CD4-positive, CD25-positive, alpha-beta regulatory T cell (primary cell): Measurements from ENCODE around the gene SPIN1. TPM values are rescaled to one million over a fixed set of nuclear protein-coding genes. Genes with fewer than 3 reads are reported as not detected.

Source experiments
- ATAC-seq, 2 donors: fragments of 150-1000 bp; cut with Tn5 transposase; one replicate each; pipeline ENCODE4 v1.10.0; 2021; ENCODE audit warnings: low read depth in 2 of 2, moderate number of reproducible peaks in 2 of 2, moderate library complexity in 1 of 2
- DNase-seq, 3 donors: peaks; one replicate each; pipeline versions ENCODE4 v3.0.0 to v3.0.0-alpha.2; 2012 to 2022; ENCODE audit warnings: mixed read lengths in 1 of 3
- H3K27ac ChIP-seq: one replicate; pipeline ENCODE4 v1.7.0; 2013; ENCODE audit warnings: mild to moderate bottlenecking, low read length; ENCODE audit not compliant: insufficient read depth, poor library complexity, severe bottlenecking
- H3K27me3 ChIP-seq: one replicate; pipeline ENCODE4 v1.7.0; 2013; ENCODE audit warnings: low read length; ENCODE audit not compliant: control insufficient read depth, insufficient read depth
- H3K36me3 ChIP-seq: one replicate; pipeline ENCODE4 v1.7.0; 2013; ENCODE audit warnings: mild to moderate bottlenecking, low read length, moderate library complexity; ENCODE audit not compliant: control insufficient read depth, insufficient read depth
- H3K4me1 ChIP-seq: 2 replicates; pipeline ENCODE4 v1.7.0; 2013; ENCODE audit warnings: mild to moderate bottlenecking, low read length; ENCODE audit not compliant: insufficient read depth, control insufficient read depth, poor library complexity, severe bottlenecking
- H3K4me3 ChIP-seq: one replicate; pipeline ENCODE4 v1.7.0; 2013; ENCODE audit warnings: low read depth, mild to moderate bottlenecking, low read length, moderate library complexity
- H3K9me3 ChIP-seq, 2 experiments: 1 replicate in 1 of 2; 2 replicates in 1 of 2; pipeline ENCODE4 v1.7.0; 2013; ENCODE audit warnings: low read length in 2 of 2, mild to moderate bottlenecking in 1 of 2, moderate library complexity in 1 of 2; ENCODE audit not compliant: control insufficient read depth in 2 of 2
- H3K27ac Mint-ChIP-seq, 3 donors: one replicate each; pipeline ENCODE4 v1.8.0; 2020 to 2022; ENCODE audit warnings: mild to moderate bottlenecking in 3 of 3, mixed read lengths in 3 of 3, moderate library complexity in 2 of 3
- H3K27me3 Mint-ChIP-seq: one replicate; pipeline ENCODE4 v1.8.0; 2022; ENCODE audit warnings: mild to moderate bottlenecking, mixed read lengths
- H3K36me3 Mint-ChIP-seq: one replicate; pipeline ENCODE4 v1.8.0; 2020; ENCODE audit warnings: mixed read lengths
- H3K4me1 Mint-ChIP-seq, 4 donors: one replicate each; pipeline ENCODE4 v1.8.0; 2020 to 2022; ENCODE audit warnings: mixed read lengths in 4 of 4, mild to moderate bottlenecking in 1 of 4
- H3K4me3 Mint-ChIP-seq, 4 donors: one replicate each; pipeline ENCODE4 v1.8.0; 2020 to 2022; ENCODE audit warnings: mild to moderate bottlenecking in 4 of 4, mixed read lengths in 4 of 4, moderate library complexity in 3 of 4
- H3K9me3 Mint-ChIP-seq, 7 donors: one replicate each; pipeline ENCODE4 v1.8.0; 2020 to 2022; ENCODE audit warnings: mixed read lengths in 7 of 7, mild to moderate bottlenecking in 3 of 7, moderate library complexity in 2 of 7
- polyA plus RNA-seq, 4 donors: library from polyadenylated mRNA; unstranded; fragments of 300-500 nt; fragmentation: Illumina TruSeq; gene quantifications; one replicate each; pipeline ENCODE4 v1.2.3, GENCODE V29; 2021
- total RNA-seq: library from RNA; stranded (reverse); gene quantifications from one replicate; pipeline ENCODE4 v1.2.3, GENCODE V29; 2022

The SPIN1 gene
- total and polyA plus RNA-seq, 5 donors from 2014 or later: 15.0 to 21.4 (median 19.4) TPM

GRCh38 chr9:88522360-88522759, 134.1 kb downstream of the SPIN1 start:
- Histone ChIP-seq H3K4me3 (no peak overlapping the region), H3K9me3 (no peaks in the 10 kb centered on the region), H3K36me3 (no peaks in the 10 kb centered on the region), H3K27ac (no peak overlapping the region), H3K27me3 (no peaks in the 10 kb centered on the region), H3K4me1 (no peaks in the 10 kb centered on the region)
- no peaks in the 10 kb centered on the region for H3K4me1 Mint-ChIP-seq
- DNase-seq: no peak
- H3K36me3 Mint-ChIP-seq: no peaks in the 10 kb centered on the region
- peaks cover 11% of the 10 kb centered on the region for H3K27me3 Mint-ChIP-seq
- no peak overlapping the region for H3K4me3 Mint-ChIP-seq
- peaks cover 0 to 2% (median 0%) of the 10 kb centered on the region in 7 donors for H3K9me3 Mint-ChIP-seq
- ATAC-seq: no peak
- H3K27ac Mint-ChIP-seq: no peak overlapping the region

GRCh38 chr9:88523056-88523455, 134.8 kb downstream of the SPIN1 start:
- H3K9me3 Mint-ChIP-seq: peaks cover 0 to 2% (median 0%) of the 10 kb centered on the region in 7 donors
- no peak overlapping the region for H3K4me3 ChIP-seq
- no peaks in the 10 kb centered on the region for H3K36me3 ChIP-seq
- no peak overlapping the region for H3K27ac Mint-ChIP-seq
- no peak overlapping the region for H3K27ac ChIP-seq
- no peaks in the 10 kb centered on the region for H3K36me3 Mint-ChIP-seq
- H3K4me1 ChIP-seq: no peaks in the 10 kb centered on the region
- H3K4me3 Mint-ChIP-seq: no peak overlapping the region
- no peaks in the 10 kb centered on the region for H3K27me3 ChIP-seq
- DNase-seq (no peak), ATAC-seq (no peak)
- no peaks in the 10 kb centered on the region for H3K4me1 Mint-ChIP-seq
- H3K27me3 Mint-ChIP-seq: peaks cover 11% of the 10 kb centered on the region
- no peaks in the 10 kb centered on the region for H3K9me3 ChIP-seq

DNA sequence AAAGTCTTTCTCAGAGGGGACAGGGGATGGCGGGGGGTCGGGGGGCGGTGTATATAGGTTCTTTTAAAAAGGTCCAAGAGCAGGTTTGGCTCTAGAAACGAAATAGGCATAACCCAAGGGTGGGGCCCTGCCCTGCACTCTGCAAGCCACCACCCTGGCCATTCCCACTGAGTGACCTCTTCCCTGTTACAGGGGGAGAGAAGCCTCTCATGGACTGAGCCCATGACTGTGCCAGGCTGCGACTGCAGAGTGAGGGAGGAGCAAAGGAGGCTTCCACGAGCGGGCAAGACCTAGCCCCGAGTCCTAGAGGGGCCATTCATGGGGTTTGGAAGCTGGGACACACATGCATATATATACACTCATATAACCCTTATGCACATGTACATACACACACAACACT, 136.7 kb downstream of the SPIN1 start:
- Histone ChIP-seq H3K9me3 (no peaks in the 10 kb centered on the region), H3K4me3 (no peak overlapping the region), H3K27ac (no peak overlapping the region), H3K4me1 (no peaks in the 10 kb centered on the region), H3K27me3 (no peaks in the 10 kb centered on the region), H3K36me3 (no peaks in the 10 kb centered on the region)
- DNase-seq: no peak
- H3K4me1 Mint-ChIP-seq: no peaks in the 10 kb centered on the region
- no peak overlapping the region for H3K27ac Mint-ChIP-seq
- H3K9me3 Mint-ChIP-seq: peaks cover 0 to 2% (median 0%) of the 10 kb centered on the region in 7 donors
- ATAC-seq: no peak
- H3K4me3 Mint-ChIP-seq: no peak overlapping the region
- H3K36me3 Mint-ChIP-seq: no peaks in the 10 kb centered on the region
- H3K27me3 Mint-ChIP-seq: peaks cover 20% of the 10 kb centered on the region

GRCh38 chr9:88527618-88528017, 139.4 kb downstream of the SPIN1 start:
- no peak overlapping the region for H3K27ac Mint-ChIP-seq

More at GRCh38 chr9:88527618-88528017, 139.4 kb downstream of the SPIN1 start:
- DNase-seq (no peak), ATAC-seq (no peak)
- no peaks in the 10 kb centered on the region for H3K4me1 ChIP-seq
- no peaks in the 10 kb centered on the region for H3K36me3 ChIP-seq
- peaks cover 0 to 6% (median 0%) of the 10 kb centered on the region in 4 donors for H3K4me1 Mint-ChIP-seq
- H3K36me3 Mint-ChIP-seq: no peaks in the 10 kb centered on the region
- H3K9me3 ChIP-seq: no peaks in the 10 kb centered on the region
- H3K4me3 Mint-ChIP-seq: no peak overlapping the region
- H3K4me3 ChIP-seq: no peak overlapping the region
- H3K27me3 ChIP-seq: no peaks in the 10 kb centered on the region
- peaks cover 0 to 6% (median 0%) of the 10 kb centered on the region in 7 donors for H3K9me3 Mint-ChIP-seq
- H3K27me3 Mint-ChIP-seq: peaks cover 28% of the 10 kb centered on the region
- no peak overlapping the region for H3K27ac ChIP-seq

Other genes starting within 250 kb of the SPIN1 start
- gene SPATA31C2, start 250.0 kb upstream of the SPIN1 start, total RNA-seq: 0.37 TPM
- gene SPATA31C2, start 250.0 kb upstream of the SPIN1 start, polyA plus RNA-seq: 1 to 10 TPM in 1 of 4 donors, under 1 TPM in 2, not detected in 1; 0.10 to 1.4 (median 0.18) TPM
- not detected for gene NXNL2, start 146.7 kb downstream of the SPIN1 start, total RNA-seq
- gene NXNL2, start 146.7 kb downstream of the SPIN1 start, polyA plus RNA-seq: not detected